ENCODE results near the gene BLM. TPM values are rescaled to one million over a fixed set of nuclear protein-coding genes. Genes with fewer than 3 reads are reported as not detected.
"Not testable (repeated sequence)": the region's sequence is repeated elsewhere in the genome, so short reads cannot be mapped to it uniquely, and the experiment has no call there.

BLM gene
- 4.1 TPM for total RNA-seq (ENCODE audit: insufficient read depth, low replicate concordance)

GRCh38 chr15:90716976-90717821 is at the start of gene BLM:
TSS of gene BLM (plus strand) at chr15:90717346. CDS start at chr15:90747393, 30,047 bp downstream.
- DNase-seq (ENCODE audit: low spot score), result peak; percentile 98

- not testable (repeated sequence) for DNase-seq (ENCODE audit: low spot score)
Observed at GRCh38 chr15:90667755-90668345, 49.3 kb upstream of the BLM start.

- DNase-seq (ENCODE audit: low spot score), result not testable (repeated sequence)
Observed at GRCh38 chr15:90670631-90671030, 46.5 kb upstream of the BLM start.

- no peak for DNase-seq (ENCODE audit: low spot score)
Observed at GRCh38 chr15:90671216-90671615, 45.9 kb upstream of the BLM start.

- not testable (repeated sequence) for DNase-seq (ENCODE audit: low spot score)
Observed at GRCh38 chr15:90673357-90673756, 43.8 kb upstream of the BLM start.

- DNase-seq (ENCODE audit: low spot score), result no peak
Observed at GRCh38 chr15:90674476-90674875, 42.7 kb upstream of the BLM start.

- no peak for DNase-seq (ENCODE audit: low spot score)
Observed at GRCh38 chr15:90675464-90675863, 41.7 kb upstream of the BLM start.

- no peak for DNase-seq (ENCODE audit: low spot score)
Observed at GRCh38 chr15:90677807-90678790, 39.0 kb upstream of the BLM start.

GRCh38 chr15:90679959-90680358 is 37.2 kb upstream of the BLM start:
- DNase-seq (ENCODE audit: low spot score), result no peak

- DNase-seq (ENCODE audit: low spot score), result peak; percentile 90
Observed at GRCh38 chr15:90680371-90680935, 36.7 kb upstream of the BLM start.

- no peak for DNase-seq (ENCODE audit: low spot score)
Observed at GRCh38 chr15:90681056-90681455, 36.1 kb upstream of the BLM start.

GRCh38 chr15:90681480-90681879 is 35.7 kb upstream of the BLM start:
- DNase-seq (ENCODE audit: low spot score), result no peak

- no peak for DNase-seq (ENCODE audit: low spot score)
Observed at GRCh38 chr15:90683371-90683770, 33.8 kb upstream of the BLM start.

GRCh38 chr15:90683876-90684275 is 33.3 kb upstream of the BLM start:
- DNase-seq (ENCODE audit: low spot score), result no peak

- DNase-seq (ENCODE audit: low spot score), result no peak
Observed at GRCh38 chr15:90684281-90684680, 32.9 kb upstream of the BLM start.

- DNase-seq (ENCODE audit: low spot score), result no peak
Observed at GRCh38 chr15:90685591-90686434, 31.3 kb upstream of the BLM start.

- DNase-seq (ENCODE audit: low spot score), result no peak
Observed at GRCh38 chr15:90686435-90687218, 30.5 kb upstream of the BLM start.

GRCh38 chr15:90689326-90689961 is 27.7 kb upstream of the BLM start:
- DNase-seq (ENCODE audit: low spot score), result not testable (repeated sequence)

GRCh38 chr15:90690585-90690984 is 26.6 kb upstream of the BLM start:
- DNase-seq (ENCODE audit: low spot score), result peak; percentile 37

Data from umbilical cord (tissue), 2 donors.